ENCODE measurements around the gene CLSTN2. TPM values are rescaled to one million over a fixed set of nuclear protein-coding genes. Genes with fewer than 3 reads are reported as not detected.

The CLSTN2 gene
- total and polyA plus RNA-seq, 2 of the 8 experiments (the other 6 are each of a cell fraction or from before 2014, with no cell fraction given) = 0.39 to 0.52 TPM

- no peak overlapping the region for H4K8ac ChIP-seq (ENCODE audit: extremely low read depth, insufficient read depth, low read length)
- FAIRE-seq = no peak
- no peaks in the 10 kb centered on the region for H4K20me1 ChIP-seq (replicated peaks in 1 of 2; ENCODE audit: control insufficient read depth in 1 of 2, insufficient read depth in 2 of 2, low read length in 2 of 2)
Observed at GRCh38 chr3:139948467-139948866, 13.5 kb downstream of the CLSTN2 start.

More at GRCh38 chr3:139948467-139948866, 13.5 kb downstream of the CLSTN2 start:
- H2BK12ac ChIP-seq (ENCODE audit: low read depth, low read length) = no peak overlapping the region
- ChIA-PET CTCF (ENCODE audit: partially characterized antibody) (interaction anchor here (0.6 to 3.4 kb wide), 6 partner anchors 8 to 340 kb away, joined by 3 to 14 read pairs (median 5); no protein-coding TSS in a partner anchor), POLR2A (ENCODE audit: partially characterized antibody) (no interaction called here)
- TF ChIP-seq SIX5 (IDR thresholded peaks at IDR 0.05; ENCODE audit: low read depth, low read length) = no peak
- TF ChIP-seq CTBP2 (IDR thresholded peaks at IDR 0.05; ENCODE audit: borderline replicate concordance, insufficient read depth, insufficient read length, low read length) = no peak
- no peak for TF ChIP-seq MAX (IDR thresholded peaks at IDR 0.05)
- TF ChIP-seq ATF2 (IDR thresholded peaks at IDR 0.05; ENCODE audit: low read length) = no peak
- no peak for TF ChIP-seq GABPA (IDR thresholded peaks at IDR 0.05; ENCODE audit: borderline replicate concordance, insufficient read depth, low read length)
- no peak for TF ChIP-seq SIN3A (conservative IDR thresholded peaks at IDR 0.05 in 1 of 2, IDR thresholded peaks at IDR 0.05 in 1 of 2; ENCODE audit: low read depth in 1 of 2, low read length in 2 of 2)
- TF ChIP-seq KDM4A (IDR thresholded peaks at IDR 0.05; ENCODE audit: low read depth, low read length, severe bottlenecking) = no peak
- no peak for TF ChIP-seq JUN (IDR thresholded peaks at IDR 0.05; ENCODE audit: low read depth, low read length)
- H3K9ac ChIP-seq (replicated peaks in 1 of 4; ENCODE audit: extremely low read depth in 1 of 4, low read depth in 3 of 4, low read length in 3 of 4) = no peak overlapping the region
- H3K4me3 ChIP-seq (ENCODE audit: extremely low read depth in 1 of 4, insufficient read depth in 2 of 4, low read depth in 3 of 4, low read length in 4 of 4) = no peak overlapping the region
- no peak overlapping the region for H3K27ac ChIP-seq (ENCODE audit: low read depth, low read length)
- H3K27me3 ChIP-seq (replicated peaks in 1 of 4; ENCODE audit: control insufficient read depth in 3 of 4, extremely low read depth in 1 of 4, insufficient read depth in 3 of 4, low read length in 3 of 4) = no peaks in the 10 kb centered on the region
- H3K9me3 ChIP-seq (ENCODE audit: insufficient read depth in 2 of 2, low read depth in 1 of 2, low read length in 1 of 2) = no peaks in the 10 kb centered on the region
- no peak overlapping the region for H4K91ac ChIP-seq (replicated peaks; ENCODE audit: insufficient read length, low read length)
- H2AFZ ChIP-seq (ENCODE audit: low read length) = no peak overlapping the region
- H3K4me1 ChIP-seq (replicated peaks in 1 of 4; ENCODE audit: control insufficient read depth in 3 of 4, insufficient read depth in 4 of 4, low read length in 3 of 4) = no peaks in the 10 kb centered on the region
- no peak overlapping the region for H2BK20ac ChIP-seq (ENCODE audit: low read length)
- H3K36me3 ChIP-seq (ENCODE audit: control insufficient read depth in 2 of 4, insufficient read depth in 4 of 4, low read length in 3 of 4) = no peaks in the 10 kb centered on the region
- H3K4me2 ChIP-seq (ENCODE audit: insufficient read depth in 1 of 2, low read depth in 2 of 2, low read length in 2 of 2) = no peak overlapping the region
- no peaks in the 10 kb centered on the region for H3K79me2 ChIP-seq (ENCODE audit: control insufficient read depth in 1 of 2, insufficient read depth in 2 of 2, low read length in 2 of 2)
- H3K23me2 ChIP-seq (ENCODE audit: low read depth, low read length) = no peaks in the 10 kb centered on the region
- H2AK5ac ChIP-seq (ENCODE audit: low read depth, low read length) = no peak overlapping the region
- no peak overlapping the region for H3K14ac ChIP-seq (ENCODE audit: insufficient read length)
- no peak overlapping the region for H2BK120ac ChIP-seq (replicated peaks; ENCODE audit: low read depth, low read length)
- no peak overlapping the region for H3K4ac ChIP-seq (replicated peaks; ENCODE audit: insufficient read length, low read depth, low read length)
- no peak overlapping the region for H2BK15ac ChIP-seq (ENCODE audit: low read length)
- no peak overlapping the region for H2BK5ac ChIP-seq (ENCODE audit: low read depth, low read length)
- no peaks in the 10 kb centered on the region for H3K79me1 ChIP-seq (ENCODE audit: low read depth, low read length)
- H3K56ac ChIP-seq (replicated peaks; ENCODE audit: insufficient read length, low read depth, low read length) = no peak overlapping the region
- no peak overlapping the region for H3K18ac ChIP-seq (ENCODE audit: extremely low read depth, low read length)
- H4K5ac ChIP-seq (ENCODE audit: insufficient read length, low read depth, low read length) = no peak overlapping the region
- DNase-seq (ENCODE audit: low read depth in 1 of 2, low spot score in 2 of 2) = no peak
- H3K23ac ChIP-seq (ENCODE audit: insufficient read length) = no peak overlapping the region

Measured in H1 (cell line).